ENCODE data around the gene OSBPL10.

The OSBPL10 gene

GRCh38 chr3:31779514-31779913, 201.5 kb downstream of the OSBPL10 start:
- DNase-seq (ENCODE audit: low read depth in 2 of 2, low spot score in 1 of 2): no peak

DNA sequence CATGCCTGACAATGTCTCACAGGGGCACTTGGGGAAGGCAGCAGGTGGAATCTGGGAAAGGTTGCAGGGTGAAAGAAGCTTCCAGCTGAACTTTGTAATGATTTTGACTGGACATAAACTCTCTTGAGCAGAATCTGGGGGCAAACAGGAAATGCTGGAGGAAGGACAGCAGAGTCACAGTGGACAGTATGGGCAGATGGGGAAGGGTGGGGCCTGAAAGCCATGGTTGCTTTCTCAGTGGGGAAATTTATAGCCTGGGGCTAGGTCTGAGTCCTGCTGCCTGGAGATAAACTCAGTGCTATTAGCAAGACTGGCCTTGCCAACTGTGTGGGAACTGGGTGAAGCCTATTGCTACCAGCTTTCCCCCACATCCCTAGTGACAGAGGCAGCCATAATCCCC, 203.2 kb downstream of the OSBPL10 start:
- DNase-seq (ENCODE audit: low read depth in 2 of 2, low spot score in 1 of 2): no peak

DNA sequence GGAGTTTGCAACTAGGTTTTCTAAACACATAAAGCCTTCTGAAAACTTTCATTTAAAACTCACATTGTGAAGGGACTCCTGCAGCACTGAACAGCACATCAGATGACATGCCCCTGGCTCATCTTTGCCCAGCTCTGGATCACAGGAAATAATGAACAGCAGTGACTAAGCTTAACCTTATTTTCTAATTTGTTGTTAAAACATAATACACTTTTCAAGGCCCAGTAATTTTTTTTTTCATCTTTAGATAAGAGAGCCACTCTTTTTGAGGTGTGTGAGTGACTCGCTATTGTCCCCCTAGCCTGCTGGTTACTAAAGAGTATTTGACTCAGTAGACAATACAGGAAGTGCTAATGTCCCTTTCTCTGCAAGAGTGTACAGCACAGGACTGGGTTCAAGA, 204.0 kb downstream of the OSBPL10 start:
- DNase-seq (ENCODE audit: low read depth in 2 of 2, low spot score in 1 of 2): no peak

DNA sequence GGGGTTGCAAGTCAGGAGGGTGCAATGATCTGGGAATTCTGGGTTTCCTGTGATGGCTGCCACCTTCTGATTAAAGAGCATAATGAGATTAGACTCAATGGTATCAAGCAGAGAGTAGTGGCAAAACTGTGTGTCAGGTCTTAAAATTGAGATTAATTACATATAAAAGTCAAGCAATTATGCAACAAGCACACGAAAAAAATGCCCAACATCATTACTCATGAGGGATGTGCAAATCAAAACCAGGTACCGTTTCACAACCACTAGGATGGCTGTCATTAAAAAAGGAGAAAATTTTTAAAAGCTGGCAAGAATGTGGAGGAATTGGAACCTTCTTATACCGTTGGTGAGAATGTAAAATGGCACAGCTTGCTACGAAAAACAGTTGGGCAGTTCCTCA, 205.0 kb downstream of the OSBPL10 start:
- DNase-seq (ENCODE audit: low read depth in 2 of 2, low spot score in 1 of 2): no peak

DNA sequence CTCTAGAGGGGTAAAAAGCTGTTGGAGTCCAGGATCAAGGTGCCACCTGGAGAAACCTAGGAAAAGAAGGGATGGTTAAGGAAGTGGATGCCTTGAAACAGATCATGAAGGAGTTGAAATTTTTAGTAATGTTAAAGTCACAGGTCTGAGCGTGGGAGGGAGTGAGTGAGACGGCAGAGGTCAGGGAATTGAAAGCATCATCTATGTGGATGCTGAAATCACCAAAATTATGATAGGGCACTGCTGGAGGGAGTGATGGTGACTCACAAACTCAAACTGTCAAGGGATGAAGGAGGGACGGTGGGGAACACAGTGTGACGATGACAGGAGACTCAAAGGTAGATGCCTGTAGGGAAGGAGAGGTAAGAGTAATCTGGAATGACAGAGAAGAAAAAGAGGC, 205.7 kb downstream of the OSBPL10 start:
- no peak for DNase-seq (ENCODE audit: low read depth in 2 of 2, low spot score in 1 of 2)

DNA sequence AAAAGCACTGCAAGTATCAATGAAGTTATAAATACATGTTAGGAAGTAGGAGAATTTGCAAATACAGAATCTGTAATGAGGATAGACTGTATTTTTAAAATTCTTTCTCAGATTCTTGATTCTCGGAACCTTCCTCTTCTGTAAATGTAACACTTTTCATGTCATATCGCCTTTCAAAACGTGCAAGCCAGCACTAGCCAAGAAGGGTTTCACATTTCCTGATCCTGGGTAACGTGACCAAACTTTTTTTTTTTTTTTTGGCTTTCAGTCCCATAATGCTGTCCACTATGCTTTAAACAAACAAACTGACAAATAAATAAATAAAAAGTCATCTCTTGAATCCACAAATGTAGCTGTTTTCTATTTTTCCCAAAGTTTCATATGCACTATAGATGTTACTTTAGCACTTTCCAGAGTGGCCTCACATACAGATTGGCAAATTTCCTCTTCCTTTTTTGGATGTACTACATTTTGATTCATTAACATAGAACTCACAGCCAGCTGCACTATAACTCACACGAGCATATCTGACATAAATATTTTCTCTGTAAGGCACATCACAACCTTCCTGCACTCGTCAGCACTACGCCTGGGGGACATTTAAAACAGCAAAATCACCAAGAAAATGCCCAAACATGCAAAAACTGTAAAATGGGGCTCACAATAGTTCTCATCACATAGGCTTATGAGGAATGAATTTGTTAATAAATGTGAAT, 208.1 kb downstream of the OSBPL10 start:
- DNase-seq (ENCODE audit: low read depth in 2 of 2, low spot score in 1 of 2): no peak

DNA sequence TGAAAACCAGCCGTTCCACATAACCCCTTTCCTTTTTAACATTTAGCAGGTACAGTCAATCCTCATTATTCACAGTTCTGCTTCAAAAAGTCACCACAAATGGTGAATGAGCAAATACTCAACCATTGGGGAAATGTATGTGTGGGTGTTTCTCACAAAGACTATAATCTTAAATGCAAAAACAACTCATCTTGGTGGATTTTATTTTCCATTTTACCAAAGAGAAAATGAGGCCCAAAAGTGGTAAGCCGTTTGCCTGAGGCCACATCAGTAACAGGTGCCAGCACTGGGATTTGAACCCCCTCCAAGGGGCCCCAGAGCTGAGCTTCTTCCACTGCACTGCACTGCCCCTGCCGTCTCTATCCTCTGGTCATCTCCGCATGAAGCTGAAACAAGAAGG, 208.8 kb downstream of the OSBPL10 start:
- DNase-seq (ENCODE audit: low read depth in 2 of 2, low spot score in 1 of 2): no peak

DNA sequence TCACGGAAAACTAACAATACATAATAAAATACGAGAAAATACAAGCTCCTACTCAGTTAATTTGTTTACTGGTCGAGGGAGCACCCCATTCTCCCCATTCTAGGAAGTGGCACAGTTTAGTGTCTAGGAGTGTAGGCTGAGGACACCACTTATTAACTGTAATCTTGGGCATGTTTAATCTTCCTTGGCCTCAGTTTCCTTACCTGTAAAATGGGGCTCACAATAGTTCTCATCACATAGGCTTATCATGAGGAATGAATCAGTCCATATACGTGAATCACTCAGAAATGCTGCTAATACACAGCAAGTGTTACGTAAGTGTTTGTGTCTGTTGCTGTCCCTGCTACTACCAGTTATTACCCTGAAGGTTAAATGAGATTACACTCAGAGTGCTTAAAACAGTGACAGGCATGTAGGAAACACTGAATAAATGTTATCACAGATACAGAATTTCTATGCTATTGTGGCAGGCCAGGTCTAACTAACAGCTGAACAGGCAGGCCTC, 210.2 kb downstream of the OSBPL10 start:
- no peak for DNase-seq (ENCODE audit: low read depth in 2 of 2, low spot score in 1 of 2)

- DNase-seq (ENCODE audit: low read depth in 2 of 2, low spot score in 1 of 2): peak in 1 of 2 donors; percentile 15
Observed at GRCh38 chr3:31768479-31769125, 212.5 kb downstream of the OSBPL10 start.

GRCh38 chr3:31767920-31768319, 213.1 kb downstream of the OSBPL10 start:
- DNase-seq (ENCODE audit: low read depth in 2 of 2, low spot score in 1 of 2): no peak

- DNase-seq (ENCODE audit: low read depth in 2 of 2, low spot score in 1 of 2): no peak
Observed at GRCh38 chr3:31766669-31767068, 214.4 kb downstream of the OSBPL10 start.

GRCh38 chr3:31765871-31766270, 215.2 kb downstream of the OSBPL10 start:
- DNase-seq (ENCODE audit: low read depth in 2 of 2, low spot score in 1 of 2): no peak

DNA sequence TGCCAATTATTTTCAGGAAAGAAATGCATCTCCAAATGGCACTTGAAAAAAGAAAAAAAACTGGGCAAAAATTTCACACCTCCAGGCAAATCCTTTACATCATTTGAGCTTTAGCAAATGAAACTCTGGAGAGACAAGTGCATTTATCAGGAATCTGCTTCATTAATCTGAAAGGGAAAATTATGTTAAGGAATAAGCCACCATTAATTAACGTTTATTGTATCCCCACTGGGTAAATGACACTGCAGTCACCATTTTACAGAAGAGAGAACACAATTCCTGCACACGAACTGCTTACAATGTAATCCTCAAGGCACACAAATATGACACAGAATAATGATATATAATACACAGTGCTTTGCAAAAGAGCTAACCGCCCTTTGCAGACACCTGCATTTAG, 217.3 kb downstream of the OSBPL10 start:
- DNase-seq (ENCODE audit: low read depth in 2 of 2, low spot score in 1 of 2): no peak

- DNase-seq (ENCODE audit: low read depth in 2 of 2, low spot score in 1 of 2): no peak
Observed at GRCh38 chr3:31762888-31763351, 218.1 kb downstream of the OSBPL10 start.

- no peak for DNase-seq (ENCODE audit: low read depth in 2 of 2, low spot score in 1 of 2)
Observed at GRCh38 chr3:31762097-31762764, 218.8 kb downstream of the OSBPL10 start.

DNA sequence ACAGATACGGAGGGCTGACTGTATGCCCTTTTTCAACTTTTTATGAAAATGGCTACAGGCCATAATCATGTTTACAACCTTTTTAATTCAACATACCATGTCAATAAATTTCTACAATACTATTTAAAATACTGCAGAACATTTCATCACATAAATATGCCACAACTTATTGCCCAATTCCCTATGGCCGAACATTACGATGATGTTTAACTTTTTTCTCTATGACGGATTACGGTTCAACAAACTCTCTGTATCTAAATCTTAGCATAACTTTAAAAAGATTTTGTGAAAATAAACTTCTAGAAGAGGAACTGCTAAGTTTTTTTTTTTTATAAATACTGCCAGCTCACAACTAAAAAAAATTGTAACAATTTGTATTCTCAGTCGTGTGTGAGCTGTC, 220.4 kb downstream of the OSBPL10 start:
- DNase-seq (ENCODE audit: low read depth in 2 of 2, low spot score in 1 of 2): no peak

DNA sequence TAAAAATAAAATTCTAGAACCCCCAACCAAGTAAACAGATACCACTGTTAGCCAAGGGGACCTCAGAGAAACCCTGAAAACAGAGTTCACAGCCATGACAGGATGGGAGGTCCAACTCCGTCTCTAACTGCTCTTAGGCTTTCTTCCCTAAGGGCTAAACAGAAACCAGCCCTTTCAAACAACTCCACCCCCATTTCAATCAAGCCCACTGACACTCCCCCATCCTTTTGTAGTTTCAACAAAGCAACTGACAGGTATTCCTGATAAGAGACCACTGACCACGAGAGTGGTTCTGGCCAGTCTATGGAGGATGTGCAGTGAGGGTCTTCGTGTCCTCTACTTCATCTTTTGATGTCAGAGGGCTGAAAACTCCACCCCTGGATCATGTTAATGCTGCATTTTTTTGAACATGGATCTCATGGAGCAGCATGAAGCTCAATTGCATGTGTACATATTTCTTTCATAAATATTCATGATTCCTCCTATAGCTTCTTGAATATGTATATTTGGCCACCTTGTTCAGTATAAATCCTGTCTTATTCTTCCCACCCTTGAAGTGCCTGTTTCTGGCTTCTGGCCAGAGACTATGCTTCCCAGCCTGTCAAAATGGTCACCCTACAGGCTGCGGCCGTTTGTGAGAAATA, 222.6 kb downstream of the OSBPL10 start:
- DNase-seq (ENCODE audit: low read depth in 2 of 2, low spot score in 1 of 2): no peak

DNA sequence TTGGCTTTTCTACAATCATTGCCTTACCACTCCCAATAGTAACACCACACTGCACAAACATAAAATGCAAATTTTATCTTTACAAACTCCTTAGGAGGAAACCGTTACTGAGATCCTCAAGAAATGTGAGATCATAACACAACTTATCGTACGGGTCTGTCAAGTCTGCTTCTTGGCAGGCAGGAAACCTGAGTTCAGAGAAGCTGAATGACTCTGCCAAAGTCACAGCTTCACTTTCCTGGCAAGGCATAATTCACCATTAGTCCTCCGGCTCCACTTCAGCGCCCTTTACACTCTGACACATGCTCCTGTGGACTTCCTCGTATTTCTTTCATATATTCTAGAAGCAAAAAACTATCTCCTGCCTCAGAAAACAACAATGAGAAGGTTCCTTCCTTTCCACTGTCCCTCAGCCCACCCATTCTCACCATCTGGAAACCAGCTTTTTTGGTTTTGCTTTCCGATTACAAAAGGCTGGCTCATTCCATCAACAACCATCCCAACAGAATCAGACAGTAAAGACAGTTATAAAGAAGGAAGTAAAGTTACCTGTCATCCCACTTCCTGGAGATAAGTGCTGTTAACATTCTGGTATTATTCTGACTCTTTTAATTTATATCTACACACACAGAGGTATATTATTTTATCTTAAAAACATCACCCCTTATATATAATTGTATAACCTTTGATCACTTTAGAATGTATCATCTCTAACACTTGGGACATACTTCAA, 225.0 kb downstream of the OSBPL10 start:
- DNase-seq (ENCODE audit: low read depth in 2 of 2, low spot score in 1 of 2): no peak

GRCh38 chr3:31754575-31755278, 226.3 kb downstream of the OSBPL10 start:
- no peak for DNase-seq (ENCODE audit: low read depth in 2 of 2, low spot score in 1 of 2)

DNA sequence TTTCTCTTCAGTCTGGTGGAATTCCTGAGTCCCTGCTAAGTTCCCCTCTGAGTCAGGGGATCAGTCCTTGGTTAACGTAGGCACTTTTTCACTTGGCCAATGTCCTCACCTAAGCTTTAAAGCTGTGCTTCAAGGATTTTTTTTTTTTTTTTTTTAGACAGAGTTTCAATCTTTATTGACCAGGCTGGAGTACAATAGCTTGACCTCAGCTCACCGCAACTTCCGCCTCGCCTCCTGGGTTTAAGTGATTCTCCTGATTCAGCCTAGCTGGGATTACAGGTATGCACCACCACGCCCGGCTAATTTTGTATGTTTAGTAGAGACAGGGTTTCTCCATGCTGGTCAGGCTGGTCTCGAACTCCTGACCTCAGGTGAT, 228.0 kb downstream of the OSBPL10 start:
- DNase-seq (ENCODE audit: low read depth in 2 of 2, low spot score in 1 of 2): no peak
